ENCODE data around the gene FAM219B. TPM values are rescaled to one million over a fixed set of nuclear protein-coding genes. Genes with fewer than 3 reads are reported as not detected.

The FAM219B gene
- total RNA-seq, 1 experiment from 2014 or later, result 64.3 TPM

- POLR2A ChIA-PET, result no interaction called here
- no peak overlapping the region for H3K4me3 ChIP-seq (replicated peaks in 1 of 2; ENCODE audit: low read depth in 1 of 2, low read length in 2 of 2)
- intact Hi-C loops (cut with micrococcal nuclease), result no loop called here
Observed at GRCh38 chr15:74955017-74955416, 48.4 kb upstream of the FAM219B start.

More at GRCh38 chr15:74955017-74955416, 48.4 kb upstream of the FAM219B start:
- BruUV-seq (replicated peaks), result no TSS peak
- Histone ChIP-seq H4K20me1 (ENCODE audit: insufficient read depth) (no peaks in the 10 kb centered on the region), H3K27me3 (ENCODE audit: insufficient read depth, low read length) (no peaks in the 10 kb centered on the region), H3K9me3 (ENCODE audit: control insufficient read depth in 1 of 2, insufficient read depth in 1 of 2, low read depth in 1 of 2, low read length in 2 of 2) (no peaks in the 10 kb centered on the region), H3K27ac (ENCODE audit: low read depth, low read length) (no peak overlapping the region), H3K79me2 (ENCODE audit: insufficient read depth, low read length) (no peaks in the 10 kb centered on the region; the same call in 1 of the 2 replicates), H3K36me3 (ENCODE audit: control insufficient read depth in 1 of 2, insufficient read depth in 2 of 2, low read length in 2 of 2) (no peaks in the 10 kb centered on the region), H3K9ac (ENCODE audit: low read length) (no peak overlapping the region), H2AFZ (ENCODE audit: low read depth, low read length, poor library complexity, severe bottlenecking) (no peak overlapping the region), H3K4me1 (ENCODE audit: control insufficient read depth in 1 of 2, insufficient read depth in 2 of 2, low read length in 2 of 2) (peaks cover 42 to 84% of the 10 kb centered on the region in 2 experiments), H3K4me2 (ENCODE audit: low read length) (no peak overlapping the region), H3K9me2 (ENCODE audit: insufficient read depth) (no peaks in the 10 kb centered on the region)
- CTCF ChIA-PET, result interaction anchor here (1.3 kb wide), 1 partner anchor 323 kb away, joined by 3 read pairs; no protein-coding TSS in a partner anchor
- DNase-seq (ENCODE audit: low read depth, low spot score) (no peak), ATAC-seq (no peak)
- RAD21 ChIA-PET (ENCODE audit: low non-redundant PET in 1 of 2, low total read pairs in 2 of 2, uncharacterized antibody in 2 of 2, unreplicated experiment in 2 of 2), result no interaction called here
- TF ChIP-seq CTCF (IDR thresholded peaks at IDR 0.05 in 2 of 3, conservative IDR thresholded peaks at IDR 0.05 in 1 of 3; ENCODE audit: borderline replicate concordance in 1 of 3, insufficient read depth in 1 of 3, low read depth in 2 of 3, low read length in 2 of 3) (no peak), CBX3 (IDR thresholded peaks at IDR 0.05; ENCODE audit: low read depth) (no peak), POLR2A (IDR thresholded peaks at IDR 0.05; ENCODE audit: borderline replicate concordance, extremely low read depth, insufficient read depth, insufficient read length) (no peak), FOSL1 (IDR thresholded peaks at IDR 0.05; ENCODE audit: low read depth) (no peak), RAD21 (IDR thresholded peaks at IDR 0.05; ENCODE audit: low read depth) (no peak), ZNF274 (IDR thresholded peaks at IDR 0.05; ENCODE audit: low read depth, low read length) (no peak), SRF (IDR thresholded peaks at IDR 0.05; ENCODE audit: low read depth) (no peak), TCF7L2 (IDR thresholded peaks at IDR 0.05; ENCODE audit: borderline replicate concordance, extremely low read depth, insufficient read depth, insufficient read length) (no peak), SIN3A (IDR thresholded peaks at IDR 0.05; ENCODE audit: low read depth) (no peak), EGR1 (IDR thresholded peaks at IDR 0.05; ENCODE audit: low read depth) (no peak), MAX (IDR thresholded peaks at IDR 0.05) (no peak), YY1 (IDR thresholded peaks at IDR 0.05; ENCODE audit: extremely low read depth, insufficient replicate concordance, low read depth, low read length) (no peak), EZH2phosphoT487 (IDR thresholded peaks at IDR 0.05; ENCODE audit: borderline replicate concordance) (no peak), ELF1 (IDR thresholded peaks at IDR 0.05; ENCODE audit: borderline replicate concordance, low read depth) (no peak), CEBPB (IDR thresholded peaks at IDR 0.05; ENCODE audit: low read depth) (no peak), ZBTB33 (IDR thresholded peaks at IDR 0.05; ENCODE audit: extremely low read depth, insufficient replicate concordance, low read length) (no peak), POLR2AphosphoS5 (IDR thresholded peaks at IDR 0.05; ENCODE audit: low read depth, low read length) (no peak), EZH2 (IDR thresholded peaks at IDR 0.05) (no peak), SP1 (IDR thresholded peaks at IDR 0.05; ENCODE audit: low read depth) (no peak)

Measured in HCT116 (cell line).